Measurements from ENCODE around the gene ZAR1. TPM values are rescaled to one million over a fixed set of nuclear protein-coding genes. Genes with fewer than 3 reads are reported as not detected.
"Not testable (repeated sequence)": the region's sequence is repeated elsewhere in the genome, so short reads cannot be mapped to it uniquely, and the experiment has no call there.

ZAR1 gene
- total RNA-seq, 1 experiment from 2014 or later: 0.47 TPM

DNA sequence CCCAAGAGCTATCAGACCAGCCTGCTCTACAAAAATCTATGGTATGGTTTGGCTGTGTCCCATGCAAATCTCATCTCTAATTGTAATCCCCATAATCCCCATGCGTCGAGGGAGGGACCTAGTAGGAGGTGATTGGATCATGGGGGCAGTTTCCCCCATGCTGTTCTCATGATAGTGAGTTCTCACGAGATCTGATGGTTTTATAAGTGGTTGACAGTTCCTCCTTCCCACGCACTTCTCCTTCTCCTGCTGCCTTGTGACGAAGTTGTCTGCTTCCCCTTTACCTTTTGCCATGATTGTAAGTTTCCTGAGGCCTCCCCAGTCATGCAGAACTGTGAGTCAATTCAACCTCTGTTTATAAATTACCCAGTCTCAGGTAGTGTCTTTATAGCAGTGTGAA is 49.1 kb upstream of the ZAR1 start:
- H3K4me2 ChIP-seq (ENCODE audit: low read length); H3K27ac ChIP-seq (ENCODE audit: low read depth, low read length); H3K4me1 ChIP-seq (ENCODE audit: control insufficient read depth in 1 of 2, insufficient read depth in 2 of 2, low read length in 2 of 2); ATAC-seq; H3K4me3 ChIP-seq (replicated peaks in 1 of 2; ENCODE audit: low read depth in 1 of 2, low read length in 2 of 2); CTCF ChIA-PET; H3K9ac ChIP-seq (ENCODE audit: low read length); H2AFZ ChIP-seq (ENCODE audit: low read depth, low read length, poor library complexity, severe bottlenecking); DNase-seq (ENCODE audit: low read depth, low spot score); RAD21 ChIA-PET (ENCODE audit: low non-redundant PET in 1 of 2, low total read pairs in 2 of 2, uncharacterized antibody in 2 of 2, unreplicated experiment in 2 of 2); H3K79me2 ChIP-seq (ENCODE audit: insufficient read depth, low read length); H4K20me1 ChIP-seq (ENCODE audit: insufficient read depth); H3K9me3 ChIP-seq (ENCODE audit: control insufficient read depth in 1 of 2, insufficient read depth in 1 of 2, low read depth in 1 of 2, low read length in 2 of 2); H3K36me3 ChIP-seq (ENCODE audit: control insufficient read depth in 1 of 2, insufficient read depth in 2 of 2, low read length in 2 of 2); H3K27me3 ChIP-seq (ENCODE audit: insufficient read depth, low read length); BruUV-seq (replicated peaks); POLR2A ChIA-PET; intact Hi-C loops (cut with micrococcal nuclease); H3K9me2 ChIP-seq (ENCODE audit: insufficient read depth): not testable (repeated sequence)

DNA sequence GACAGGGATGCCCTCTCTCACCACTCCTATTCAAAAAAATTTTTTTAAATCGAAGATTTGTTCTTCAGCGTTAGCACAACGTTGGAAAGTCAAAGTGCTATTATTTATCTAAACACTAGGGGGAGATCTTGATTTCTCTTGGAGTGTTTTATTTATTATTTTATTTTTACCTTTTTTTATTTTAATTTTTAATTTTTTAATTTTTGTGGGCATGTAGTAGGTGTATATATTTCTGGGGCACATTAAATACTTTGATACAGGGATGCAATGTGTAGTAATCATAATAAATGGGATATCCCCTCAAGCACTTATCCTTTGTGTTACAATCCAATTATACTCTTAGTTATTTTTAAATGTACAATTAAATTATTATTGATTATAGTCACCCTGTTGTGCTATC is 44.3 kb upstream of the ZAR1 start:
- Histone ChIP-seq H4K20me1 (ENCODE audit: insufficient read depth) (no peaks in the 10 kb centered on the region), H3K9ac (ENCODE audit: low read length) (no peak overlapping the region), H3K9me3 (ENCODE audit: control insufficient read depth in 1 of 2, insufficient read depth in 1 of 2, low read depth in 1 of 2, low read length in 2 of 2) (no peaks in the 10 kb centered on the region), H3K4me1 (ENCODE audit: control insufficient read depth in 1 of 2, insufficient read depth in 2 of 2, low read length in 2 of 2) (no peaks in the 10 kb centered on the region), H3K79me2 (ENCODE audit: insufficient read depth, low read length) (no peaks in the 10 kb centered on the region), H3K27ac (ENCODE audit: low read depth, low read length) (no peak overlapping the region), H2AFZ (ENCODE audit: low read depth, low read length, poor library complexity, severe bottlenecking) (no peak overlapping the region), H3K9me2 (ENCODE audit: insufficient read depth) (no peaks in the 10 kb centered on the region), H3K4me3 (replicated peaks in 1 of 2; ENCODE audit: low read depth in 1 of 2, low read length in 2 of 2) (no peak overlapping the region), H3K36me3 (ENCODE audit: control insufficient read depth in 1 of 2, insufficient read depth in 2 of 2, low read length in 2 of 2) (no peaks in the 10 kb centered on the region), H3K27me3 (ENCODE audit: insufficient read depth, low read length) (no peaks in the 10 kb centered on the region), H3K4me2 (ENCODE audit: low read length) (no peak overlapping the region)
- RAD21 ChIA-PET (ENCODE audit: low non-redundant PET in 1 of 2, low total read pairs in 2 of 2, uncharacterized antibody in 2 of 2, unreplicated experiment in 2 of 2): no interaction called here
- TF ChIP-seq CBX3 (IDR thresholded peaks at IDR 0.05; ENCODE audit: low read depth): no peak
- TF ChIP-seq ZNF274 (IDR thresholded peaks at IDR 0.05; ENCODE audit: low read depth, low read length): no peak
- no peak for TF ChIP-seq FOSL1 (IDR thresholded peaks at IDR 0.05; ENCODE audit: low read depth)
- TF ChIP-seq, protein P1, sequence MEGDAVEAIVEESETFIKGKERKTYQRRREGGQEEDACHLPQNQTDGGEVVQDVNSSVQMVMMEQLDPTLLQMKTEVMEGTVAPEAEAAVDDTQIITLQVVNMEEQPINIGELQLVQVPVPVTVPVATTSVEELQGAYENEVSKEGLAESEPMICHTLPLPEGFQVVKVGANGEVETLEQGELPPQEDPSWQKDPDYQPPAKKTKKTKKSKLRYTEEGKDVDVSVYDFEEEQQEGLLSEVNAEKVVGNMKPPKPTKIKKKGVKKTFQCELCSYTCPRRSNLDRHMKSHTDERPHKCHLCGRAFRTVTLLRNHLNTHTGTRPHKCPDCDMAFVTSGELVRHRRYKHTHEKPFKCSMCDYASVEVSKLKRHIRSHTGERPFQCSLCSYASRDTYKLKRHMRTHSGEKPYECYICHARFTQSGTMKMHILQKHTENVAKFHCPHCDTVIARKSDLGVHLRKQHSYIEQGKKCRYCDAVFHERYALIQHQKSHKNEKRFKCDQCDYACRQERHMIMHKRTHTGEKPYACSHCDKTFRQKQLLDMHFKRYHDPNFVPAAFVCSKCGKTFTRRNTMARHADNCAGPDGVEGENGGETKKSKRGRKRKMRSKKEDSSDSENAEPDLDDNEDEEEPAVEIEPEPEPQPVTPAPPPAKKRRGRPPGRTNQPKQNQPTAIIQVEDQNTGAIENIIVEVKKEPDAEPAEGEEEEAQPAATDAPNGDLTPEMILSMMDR (IDR thresholded peaks at IDR 0.05 in 2 of 3, conservative IDR thresholded peaks at IDR 0.05 in 1 of 3; ENCODE audit: borderline replicate concordance in 1 of 3, insufficient read depth in 1 of 3, low read depth in 2 of 3, low read length in 2 of 3): peak; percentile 24 to 40 (median 29); a peak in 4 of 6 replicates
- peak; percentile 41; the same call in 1 of the 2 replicates for TF ChIP-seq RAD21 (IDR thresholded peaks at IDR 0.05; ENCODE audit: low read depth)
- TF ChIP-seq CEBPB (IDR thresholded peaks at IDR 0.05; ENCODE audit: low read depth): no peak
- DNase-seq (ENCODE audit: low read depth, low spot score): no peak
- ATAC-seq: no peak
- CTCF ChIA-PET: interaction anchor here (1.1 kb wide), 1 partner anchor 11 kb away, joined by 3 read pairs; no protein-coding TSS in a partner anchor
- POLR2A ChIA-PET: no interaction called here
- no TSS peak for BruUV-seq (replicated peaks)
- intact Hi-C loops (cut with micrococcal nuclease): loop anchor here (5.0 kb wide), 1 partner anchor 517 kb away; no protein-coding TSS in a partner anchor

Data from HCT116 (cell line).